ENCODE data around the gene EDAR. TPM values are rescaled to one million over a fixed set of nuclear protein-coding genes. Genes with fewer than 3 reads are reported as not detected.

Gene EDAR
- total RNA-seq, 1 donor from 2014 or later = 0.12 TPM

DNA sequence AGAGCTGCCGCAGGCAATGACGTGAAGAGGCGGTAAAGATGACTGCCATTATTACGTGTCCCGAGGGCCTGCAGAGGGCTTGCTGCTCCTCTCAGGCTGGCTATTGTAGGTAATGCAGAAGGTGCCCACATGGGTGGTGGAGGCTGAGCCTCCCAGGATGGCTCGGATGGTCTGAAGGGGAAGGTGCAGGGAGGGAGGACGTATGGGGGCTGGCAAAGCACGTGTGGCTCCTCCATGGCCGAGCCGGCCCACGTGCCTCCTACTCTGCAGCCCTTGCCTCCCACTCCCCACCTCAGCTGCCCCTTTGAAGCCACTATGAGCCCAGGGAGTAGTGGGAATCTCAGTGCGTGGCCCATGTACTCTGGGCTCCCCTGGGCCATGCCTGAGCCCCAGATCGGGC, 48.9 kb downstream of the EDAR start:
- no peaks in the 10 kb centered on the region for H3K27me3 ChIP-seq (ENCODE audit: low read depth)
- DNase-seq (no peak), ATAC-seq (no peak)
- H3K4me1 ChIP-seq = no peaks in the 10 kb centered on the region
- no peaks in the 10 kb centered on the region for H3K36me3 ChIP-seq
- TF ChIP-seq, protein P1, sequence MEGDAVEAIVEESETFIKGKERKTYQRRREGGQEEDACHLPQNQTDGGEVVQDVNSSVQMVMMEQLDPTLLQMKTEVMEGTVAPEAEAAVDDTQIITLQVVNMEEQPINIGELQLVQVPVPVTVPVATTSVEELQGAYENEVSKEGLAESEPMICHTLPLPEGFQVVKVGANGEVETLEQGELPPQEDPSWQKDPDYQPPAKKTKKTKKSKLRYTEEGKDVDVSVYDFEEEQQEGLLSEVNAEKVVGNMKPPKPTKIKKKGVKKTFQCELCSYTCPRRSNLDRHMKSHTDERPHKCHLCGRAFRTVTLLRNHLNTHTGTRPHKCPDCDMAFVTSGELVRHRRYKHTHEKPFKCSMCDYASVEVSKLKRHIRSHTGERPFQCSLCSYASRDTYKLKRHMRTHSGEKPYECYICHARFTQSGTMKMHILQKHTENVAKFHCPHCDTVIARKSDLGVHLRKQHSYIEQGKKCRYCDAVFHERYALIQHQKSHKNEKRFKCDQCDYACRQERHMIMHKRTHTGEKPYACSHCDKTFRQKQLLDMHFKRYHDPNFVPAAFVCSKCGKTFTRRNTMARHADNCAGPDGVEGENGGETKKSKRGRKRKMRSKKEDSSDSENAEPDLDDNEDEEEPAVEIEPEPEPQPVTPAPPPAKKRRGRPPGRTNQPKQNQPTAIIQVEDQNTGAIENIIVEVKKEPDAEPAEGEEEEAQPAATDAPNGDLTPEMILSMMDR (IDR thresholded peaks at IDR 0.05) = no peak
- H3K9me3 ChIP-seq = no peaks in the 10 kb centered on the region
- H3K4me3 ChIP-seq = no peak overlapping the region
- intact Hi-C loops (cut with DNase I) = no loop called here
- H3K27ac ChIP-seq = no peak overlapping the region

DNA sequence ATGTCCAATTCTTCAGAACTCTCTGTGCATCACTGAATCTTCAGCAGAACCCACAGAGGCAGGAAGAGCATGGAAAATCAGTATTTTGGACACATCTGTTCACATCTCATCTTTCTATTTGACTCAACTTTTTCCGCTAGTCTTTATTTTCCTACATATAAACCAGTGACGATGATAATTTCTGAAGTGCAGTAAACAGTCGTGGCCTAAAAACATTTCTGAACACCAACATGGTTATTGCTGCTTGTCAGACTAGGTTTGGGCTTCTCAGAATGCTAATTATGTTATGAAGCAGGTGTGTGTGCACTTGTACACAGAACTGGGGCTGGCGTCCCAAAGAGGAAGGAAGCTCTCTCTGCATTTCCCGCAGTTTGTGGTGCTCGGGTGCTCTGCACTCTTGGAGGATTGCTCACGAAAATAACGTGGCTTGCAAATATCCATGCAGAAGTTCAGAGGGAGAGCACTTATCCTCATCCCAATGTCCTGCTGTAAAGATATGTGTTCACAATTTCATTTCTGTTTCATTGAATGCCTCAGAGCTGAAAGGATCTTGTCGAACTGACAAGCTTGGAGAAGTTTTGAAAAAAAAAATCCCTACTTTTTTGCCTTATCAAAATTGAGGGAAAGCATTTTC, 50.8 kb downstream of the EDAR start:
- H3K36me3 ChIP-seq = no peaks in the 10 kb centered on the region
- TF ChIP-seq, protein P1 (IDR thresholded peaks at IDR 0.05) = no peak
- H3K4me1 ChIP-seq = no peaks in the 10 kb centered on the region
- DNase-seq (no peak), ATAC-seq (no peak)
- H3K27me3 ChIP-seq (ENCODE audit: low read depth) = no peaks in the 10 kb centered on the region
- no peak overlapping the region for H3K4me3 ChIP-seq
- no peaks in the 10 kb centered on the region for H3K9me3 ChIP-seq
- intact Hi-C loops (cut with DNase I) = no loop called here
- H3K27ac ChIP-seq = no peak overlapping the region

DNA sequence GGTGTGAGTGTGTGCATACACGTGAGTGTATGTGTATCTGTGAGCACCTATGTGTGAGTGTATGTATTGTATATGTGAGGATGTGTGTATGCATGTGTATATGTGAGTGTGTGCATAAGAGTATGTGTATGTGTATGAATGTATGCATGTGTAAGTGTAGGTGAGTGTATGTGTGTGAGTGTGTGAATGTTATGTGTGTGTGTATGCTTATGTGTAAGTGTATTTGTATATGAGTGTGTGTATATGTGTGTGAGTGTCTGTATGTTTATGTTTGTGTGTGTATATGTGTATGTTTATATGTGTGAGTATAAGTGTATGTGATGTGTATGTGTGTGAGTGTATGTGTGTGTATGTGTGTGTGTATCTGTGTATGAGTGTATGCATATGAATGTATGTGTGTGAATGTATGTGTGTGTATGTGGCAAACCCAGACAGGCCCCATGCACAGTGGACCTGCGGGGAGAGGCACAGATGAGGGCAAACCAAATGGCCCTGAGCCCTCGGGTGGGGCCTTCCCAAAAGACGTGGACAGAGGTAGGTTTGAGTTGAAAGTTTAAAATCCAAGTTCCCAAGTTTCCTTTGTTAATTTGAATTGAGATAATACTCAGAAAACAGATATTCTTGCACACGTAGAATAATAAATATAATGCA, 51.5 kb downstream of the EDAR start:
- ATAC-seq = no peak
- Histone ChIP-seq H3K27me3 (ENCODE audit: low read depth) (no peaks in the 10 kb centered on the region), H3K36me3 (no peaks in the 10 kb centered on the region), H3K27ac (no peak overlapping the region), H3K4me3 (no peak overlapping the region), H3K9me3 (no peaks in the 10 kb centered on the region), H3K4me1 (no peaks in the 10 kb centered on the region)
- TF ChIP-seq, protein P1 (IDR thresholded peaks at IDR 0.05) = no peak
- intact Hi-C loops (cut with DNase I) = no loop called here
- no peak for DNase-seq

DNA sequence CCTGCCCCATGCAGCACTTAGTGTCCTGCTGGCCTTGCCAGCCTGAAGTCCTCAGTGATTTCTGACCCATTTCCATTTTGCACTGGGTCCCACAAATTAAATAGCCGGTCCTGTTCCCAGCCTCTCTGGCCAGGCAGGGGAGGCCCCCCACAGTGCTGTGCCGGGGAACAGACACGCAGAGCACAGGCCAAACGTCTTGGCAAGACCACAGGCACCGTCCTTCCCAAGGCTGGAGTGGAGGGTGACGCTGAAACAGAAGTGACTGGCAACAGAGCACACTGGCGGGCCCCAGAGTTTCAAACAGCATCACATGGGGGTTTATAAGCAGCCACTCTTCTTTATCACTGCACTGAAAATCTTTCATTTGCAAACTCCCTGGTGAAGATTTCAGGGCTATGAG, 52.2 kb downstream of the EDAR start:
- TF ChIP-seq, protein P1 (IDR thresholded peaks at IDR 0.05) = no peak
- H3K4me3 ChIP-seq = no peak overlapping the region
- H3K27me3 ChIP-seq (ENCODE audit: low read depth) = no peaks in the 10 kb centered on the region
- no peaks in the 10 kb centered on the region for H3K9me3 ChIP-seq
- H3K4me1 ChIP-seq = no peaks in the 10 kb centered on the region
- H3K27ac ChIP-seq = no peak overlapping the region
- ATAC-seq (no peak), DNase-seq (no peak)
- no peaks in the 10 kb centered on the region for H3K36me3 ChIP-seq
- intact Hi-C loops (cut with DNase I) = no loop called here

DNA sequence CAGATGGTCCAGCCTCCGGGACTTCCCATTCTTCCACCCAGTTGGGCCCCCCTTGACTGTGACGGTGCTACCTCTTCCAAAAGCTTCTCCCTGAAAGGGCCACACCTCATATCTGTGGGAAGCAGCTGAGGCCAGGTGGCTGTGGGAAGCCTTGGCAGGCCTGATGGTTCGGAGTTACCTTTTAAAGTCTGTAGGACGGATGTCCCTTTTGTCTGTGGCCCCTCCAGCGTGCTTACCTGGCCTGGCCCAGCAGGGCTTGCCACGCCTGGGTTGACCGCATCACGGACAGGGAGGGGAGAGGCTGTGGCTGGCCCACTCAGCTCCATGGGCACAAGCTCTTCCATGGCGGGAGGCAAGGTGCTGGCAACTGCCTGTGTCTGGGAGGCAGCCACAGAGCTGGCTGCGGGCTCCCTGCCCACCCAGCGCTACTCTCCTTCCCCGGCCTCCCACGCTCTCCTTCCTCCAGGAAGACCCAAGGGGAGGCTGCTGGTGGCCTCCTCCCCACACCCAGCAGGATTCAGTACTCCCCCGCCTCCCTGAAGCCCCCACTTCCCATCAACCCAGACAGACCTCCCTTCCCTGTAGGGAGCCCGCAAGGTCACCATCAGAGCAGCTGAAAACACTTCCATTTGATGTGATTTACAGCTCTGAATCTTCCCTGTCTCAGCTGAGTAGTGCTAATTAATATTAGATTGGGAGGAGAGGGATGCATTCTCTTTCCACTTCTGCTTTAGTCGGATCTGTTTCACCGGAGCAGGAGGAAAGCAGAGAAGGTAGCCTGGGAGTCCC, 52.8 kb downstream of the EDAR start:
- intact Hi-C loops (cut with DNase I) = no loop called here
- no peaks in the 10 kb centered on the region for H3K9me3 ChIP-seq
- ATAC-seq = no peak
- no peaks in the 10 kb centered on the region for H3K27me3 ChIP-seq (ENCODE audit: low read depth)
- H3K27ac ChIP-seq = no peak overlapping the region
- TF ChIP-seq, protein P1 (IDR thresholded peaks at IDR 0.05) = no peak
- H3K4me3 ChIP-seq = no peak overlapping the region
- no peaks in the 10 kb centered on the region for H3K4me1 ChIP-seq
- DNase-seq = no peak
- H3K36me3 ChIP-seq = no peaks in the 10 kb centered on the region
